GM12874 (cell line): ENCODE measurements around the gene DIRAS1.

Experiments
- TF ChIP-seq, protein P1 (sequence below): IDR thresholded peaks from 2 replicates; pipeline ENCODE4 v1.5.1; 2011; ENCODE audit warnings: low read depth, mild to moderate bottlenecking, control low read depth, low read length, moderate library complexity; ENCODE audit not compliant: insufficient read depth

Gene DIRAS1

GRCh38 chr19:2765376-2765775, 44.2 kb upstream of the DIRAS1 start:
- TF ChIP-seq, protein P1, sequence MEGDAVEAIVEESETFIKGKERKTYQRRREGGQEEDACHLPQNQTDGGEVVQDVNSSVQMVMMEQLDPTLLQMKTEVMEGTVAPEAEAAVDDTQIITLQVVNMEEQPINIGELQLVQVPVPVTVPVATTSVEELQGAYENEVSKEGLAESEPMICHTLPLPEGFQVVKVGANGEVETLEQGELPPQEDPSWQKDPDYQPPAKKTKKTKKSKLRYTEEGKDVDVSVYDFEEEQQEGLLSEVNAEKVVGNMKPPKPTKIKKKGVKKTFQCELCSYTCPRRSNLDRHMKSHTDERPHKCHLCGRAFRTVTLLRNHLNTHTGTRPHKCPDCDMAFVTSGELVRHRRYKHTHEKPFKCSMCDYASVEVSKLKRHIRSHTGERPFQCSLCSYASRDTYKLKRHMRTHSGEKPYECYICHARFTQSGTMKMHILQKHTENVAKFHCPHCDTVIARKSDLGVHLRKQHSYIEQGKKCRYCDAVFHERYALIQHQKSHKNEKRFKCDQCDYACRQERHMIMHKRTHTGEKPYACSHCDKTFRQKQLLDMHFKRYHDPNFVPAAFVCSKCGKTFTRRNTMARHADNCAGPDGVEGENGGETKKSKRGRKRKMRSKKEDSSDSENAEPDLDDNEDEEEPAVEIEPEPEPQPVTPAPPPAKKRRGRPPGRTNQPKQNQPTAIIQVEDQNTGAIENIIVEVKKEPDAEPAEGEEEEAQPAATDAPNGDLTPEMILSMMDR, result no peak

- TF ChIP-seq, protein P1, result no peak
These were observed 43.8 kb upstream of the DIRAS1 start for GRCh38 chr19:2764945-2765344.

GRCh38 chr19:2763687-2764086, 42.5 kb upstream of the DIRAS1 start:
- TF ChIP-seq, protein P1, result no peak

DNA sequence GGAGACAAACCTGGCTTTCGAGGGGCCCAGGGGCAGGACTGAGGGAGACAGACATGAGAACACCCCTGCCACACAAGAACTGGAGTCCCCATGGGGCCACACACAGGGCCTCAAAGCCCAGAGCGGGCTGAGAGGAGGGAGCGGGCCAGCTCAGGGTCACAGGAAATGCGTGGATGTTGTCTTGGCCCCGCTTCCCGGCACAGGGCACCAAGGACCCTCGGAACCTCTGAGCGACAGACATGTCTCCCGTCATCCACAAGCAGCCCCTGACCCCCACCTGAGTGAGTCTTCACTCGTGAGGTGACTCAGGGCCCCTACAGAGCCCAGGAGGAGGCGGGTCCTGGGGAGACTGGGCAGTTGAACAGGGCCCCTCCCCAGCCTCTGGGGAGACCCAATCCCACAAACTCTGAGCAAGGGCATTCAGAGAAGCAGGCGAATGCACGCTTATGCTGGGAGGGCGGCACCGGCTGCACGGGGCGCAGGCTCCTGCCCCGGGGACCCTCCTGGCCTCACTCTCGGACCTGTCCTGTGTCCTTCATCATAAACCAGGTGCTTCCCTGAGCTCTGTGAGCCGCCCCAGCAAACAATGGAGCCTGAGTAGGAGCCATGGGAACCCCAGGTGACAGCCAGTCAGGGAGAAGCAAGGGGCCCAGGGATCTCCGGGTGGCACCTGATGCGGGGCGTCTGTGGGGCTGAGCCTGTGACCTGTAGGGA, 41.8 kb upstream of the DIRAS1 start:
- TF ChIP-seq, protein P1, result no peak

DNA sequence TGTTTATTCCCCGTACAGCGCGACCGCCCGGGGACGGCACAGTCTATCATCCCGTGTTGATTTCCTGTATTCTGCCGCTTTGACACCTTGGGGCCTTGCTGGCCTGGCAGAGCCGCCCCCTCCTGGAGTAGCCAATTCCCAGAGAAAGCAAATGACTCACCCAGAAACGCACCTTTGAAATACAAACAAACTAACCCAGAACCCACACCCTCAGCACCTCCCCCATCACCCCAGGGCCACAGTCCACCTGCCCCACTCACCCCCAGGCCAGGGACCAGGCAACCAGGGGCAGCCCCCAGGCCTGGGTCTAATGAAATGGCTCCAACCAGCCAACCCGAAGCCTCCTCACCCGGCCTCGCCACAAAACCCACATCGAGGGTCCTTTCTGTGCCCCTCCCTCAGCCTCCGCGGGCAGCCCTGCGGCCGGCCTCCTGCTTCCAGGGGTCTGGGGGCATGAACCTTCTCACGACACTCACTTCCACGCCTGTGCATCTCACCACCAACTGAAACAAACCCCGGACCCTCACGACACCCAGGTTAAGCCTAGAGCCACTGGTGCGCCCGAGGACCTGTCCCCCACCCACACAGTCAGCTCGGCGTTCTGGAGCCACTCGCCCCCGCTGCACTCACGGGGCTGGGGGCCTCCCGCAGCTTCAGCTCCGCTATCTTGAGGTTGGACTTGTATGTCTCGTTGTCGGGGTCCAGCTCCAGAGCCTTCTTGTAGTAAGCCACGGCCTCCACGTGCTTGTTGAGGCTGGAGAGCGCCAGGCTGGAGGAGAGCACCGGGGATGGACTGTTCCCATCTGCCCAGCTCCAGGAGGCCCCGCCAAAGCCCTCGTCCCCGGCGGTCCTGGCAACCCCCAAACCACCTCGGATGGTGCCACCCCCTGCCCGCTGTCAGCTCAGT, 41.0 kb upstream of the DIRAS1 start:
- TF ChIP-seq, protein P1, result no peak

DNA sequence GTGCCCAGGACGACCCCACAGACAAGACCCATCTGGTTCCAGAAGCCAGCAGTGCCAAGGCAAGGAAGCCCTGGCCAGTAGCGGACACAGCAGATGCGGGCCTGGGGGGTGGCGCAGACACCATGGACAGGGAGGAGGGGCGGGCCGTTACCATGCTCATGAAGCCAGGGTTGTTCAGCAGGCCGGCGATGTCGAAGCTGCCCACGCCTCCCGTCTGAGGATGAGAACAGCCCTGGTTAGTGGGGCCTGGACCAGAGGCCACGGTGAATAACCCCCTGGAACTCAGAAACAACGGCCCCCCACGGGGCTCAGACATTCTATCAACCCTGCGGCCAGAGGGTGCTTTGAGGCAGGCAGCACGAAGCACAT, 40.1 kb upstream of the DIRAS1 start:
- TF ChIP-seq, protein P1, result no peak

- TF ChIP-seq, protein P1, result no peak
These were observed 38.8 kb upstream of the DIRAS1 start for GRCh38 chr19:2759965-2760364.
